ENCODE results near the gene SENP2.

DNA sequence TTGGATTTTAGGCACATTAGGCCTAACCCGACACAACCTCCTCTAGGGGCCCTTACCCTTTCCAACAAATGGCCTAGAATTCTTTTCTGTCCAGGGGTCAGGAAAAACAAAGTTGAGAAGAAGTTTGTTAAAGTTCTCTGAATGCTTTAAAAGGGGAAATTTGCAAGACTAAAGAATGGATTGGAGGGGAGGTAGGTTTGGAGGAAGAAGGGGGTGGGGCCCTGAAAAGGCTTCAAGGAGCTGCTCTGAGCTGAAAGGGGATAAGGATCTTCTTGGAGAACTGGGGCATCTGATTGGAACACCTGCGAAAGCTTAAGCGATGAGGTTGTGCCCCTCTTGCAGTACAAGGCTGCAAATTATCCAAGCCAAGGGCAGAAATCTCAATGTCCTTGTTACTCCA lies 3.9 kb upstream of the SENP2 start:
- TF ChIP-seq CTCF (IDR thresholded peaks at IDR 0.05) (no peak), POLR2A (IDR thresholded peaks at IDR 0.05) (no peak)
